NB4 (cell line): ENCODE measurements around the gene UBE2U.

ENCODE experiments used
- DNase-seq: peaks from one replicate; pipeline ENCODE4 v3.0.0; 2010; ENCODE audit warnings: low read depth
- H3K4me3 ChIP-seq: one replicate; pipeline ENCODE4 v1.5.1; 2011; ENCODE audit warnings: mild to moderate bottlenecking, low read depth, low read length, moderate library complexity
- CTCF ChIP-seq: IDR thresholded peaks from one replicate; pipeline ENCODE4 v1.5.1; 2012; ENCODE audit warnings: low read depth, low read length
- MAX ChIP-seq: IDR thresholded peaks from 2 replicates; pipeline ENCODE4 v1.6.1; 2011; ENCODE audit warnings: low read depth, low read length
- MYC ChIP-seq: IDR thresholded peaks from 2 replicates; pipeline ENCODE4 v1.6.1; 2011; ENCODE audit warnings: low read depth, low read length
- POLR2A ChIP-seq: IDR thresholded peaks from 2 replicates; pipeline ENCODE4 v1.6.1; 2011; ENCODE audit warnings: mild to moderate bottlenecking; ENCODE audit not compliant: insufficient read length; ENCODE audit errors: extremely low read depth

UBE2U gene

GRCh38 chr1:64187646-64188045 lies 15.8 kb upstream of the UBE2U start:
- DNase-seq = no peak
- no peak overlapping the region for H3K4me3 ChIP-seq
- TF ChIP-seq MAX (no peak), POLR2A (no peak), CTCF (no peak), MYC (no peak)

GRCh38 chr1:64192290-64192689 lies 11.1 kb upstream of the UBE2U start:
- TF ChIP-seq POLR2A = no peak
- TF ChIP-seq CTCF = no peak
- TF ChIP-seq MAX = no peak
- no peak for TF ChIP-seq MYC

GRCh38 chr1:64194168-64195080 lies 9.0 kb upstream of the UBE2U start:
- peak; percentile 53 for DNase-seq
- TF ChIP-seq CTCF = no peak
- TF ChIP-seq MYC = no peak
- no peak for TF ChIP-seq MAX
- TF ChIP-seq POLR2A = no peak
- H3K4me3 ChIP-seq = no peak overlapping the region

More at GRCh38 chr1:64192290-64192689, 11.1 kb upstream of the UBE2U start:
- H3K4me3 ChIP-seq = no peak overlapping the region
- DNase-seq = no peak

GRCh38 chr1:64195081-64195395 lies 8.4 kb upstream of the UBE2U start:
- TF ChIP-seq MYC (no peak), MAX (no peak), CTCF (no peak), POLR2A (no peak)
- no peak overlapping the region for H3K4me3 ChIP-seq

DNA sequence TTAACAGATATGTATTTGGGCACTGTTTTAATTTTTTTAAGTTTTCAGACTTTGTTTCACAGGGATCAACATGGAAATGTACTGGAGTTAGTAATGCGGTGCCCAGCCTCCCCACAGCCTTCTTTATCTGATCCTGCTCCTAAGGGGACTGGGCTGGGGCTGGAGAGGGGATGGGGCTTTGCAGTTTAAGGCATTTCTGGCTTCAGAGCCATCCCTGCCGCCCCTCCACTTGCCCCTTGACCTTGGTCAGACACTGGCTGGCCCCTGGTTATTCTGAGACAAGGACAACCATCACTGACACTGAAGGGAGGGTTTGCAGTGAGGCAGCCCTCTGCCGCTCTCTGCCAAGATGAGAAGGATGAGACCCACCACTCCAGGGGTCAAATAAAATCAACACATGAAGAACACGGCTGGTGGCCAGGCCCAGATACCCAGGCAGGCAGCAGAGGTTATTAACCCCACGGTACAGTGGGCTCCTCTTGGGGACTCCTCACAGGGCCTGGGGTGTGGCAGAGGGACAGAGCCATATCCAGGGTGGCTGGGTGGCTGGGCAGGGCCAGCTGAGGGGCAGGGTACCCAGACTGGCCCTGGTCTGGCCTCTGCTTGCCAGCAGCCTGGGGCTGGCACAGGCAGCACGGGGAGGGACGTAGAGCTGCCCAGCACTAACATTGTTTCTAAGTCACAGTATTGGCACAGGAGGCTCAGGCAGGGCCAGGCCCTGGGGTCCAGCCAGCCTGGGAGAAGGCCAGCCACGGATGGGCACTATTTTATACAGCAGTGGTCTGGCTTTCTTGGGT lies 7.2 kb upstream of the UBE2U start:
- TF ChIP-seq POLR2A = no peak
- DNase-seq = no peak
- no peak overlapping the region for H3K4me3 ChIP-seq

More at GRCh38 chr1:64195081-64195395, 8.4 kb upstream of the UBE2U start:
- no peak for DNase-seq

GRCh38 chr1:64197076-64197475 lies 6.3 kb upstream of the UBE2U start:
- H3K4me3 ChIP-seq = no peak overlapping the region
- DNase-seq = no peak
- no peak for TF ChIP-seq MAX
- TF ChIP-seq CTCF = no peak
- TF ChIP-seq POLR2A = no peak
- no peak for TF ChIP-seq MYC
